SK-N-SH (cell line): Measurements from ENCODE around the gene KEAP1. TPM values are rescaled to one million over a fixed set of nuclear protein-coding genes. Genes with fewer than 3 reads are reported as not detected.
A peak's percentile ranks its signal among the peaks of the same experiment; 100 is the strongest.

Source experiments
- CTCF ChIA-PET: fragments of 300-600, 350-600 bp; formaldehyde crosslinking; extraction: SDS; loops from one replicate; lab custom pipeline; 2021; lab: Yijun Ruan, JAX
- POLR2A ChIA-PET: fragments of 350-600 bp; sonication (Branson Sonifier 250); formaldehyde crosslinking; extraction: SDS; loops from one replicate; lab custom pipeline; 2020; ENCODE audit warnings: antibody characterized with exemption, inconsistent platforms; lab: Yijun Ruan, JAX
- DNase-seq: peaks from one replicate; pipeline ENCODE4 v3.0.0; 2012
- H2AFZ ChIP-seq: fragments of 200-600 bp; sonication (generic); 2 replicates; pipeline ENCODE4 v1.8.1; 2016; ENCODE audit warnings: antibody characterized with exemption, mild to moderate bottlenecking, low read depth
- H3F3A ChIP-seq: fragments of 200-600 bp; sonication (generic); replicated peaks from 2 replicates; pipeline ENCODE3; 2016; ENCODE audit warnings: antibody characterized with exemption, mild to moderate bottlenecking; ENCODE audit not compliant: insufficient read depth
- H3K27ac ChIP-seq, 2 experiments: fragments of 200-500 bp in 1 of 2; fragments of 200-600 bp in 1 of 2; sonication (Bioruptor generic) in 1 of 2; sonication (generic), shearing (Covaris generic) in 1 of 2; 2 replicates each; pipeline versions ENCODE4 v1.5.1 to v1.6.1; 2014 to 2016; ENCODE audit warnings: low read depth in 2 of 2, inconsistent platforms in 1 of 2, low read length in 1 of 2, mild to moderate bottlenecking in 1 of 2, mixed read lengths in 1 of 2
- H3K27me3 ChIP-seq: fragments of 200-600 bp; sonication (generic), shearing (Covaris generic); 2 replicates; pipeline ENCODE4 v1.6.1; 2016; ENCODE audit warnings: mixed run types; ENCODE audit not compliant: insufficient read depth
- H3K36me3 ChIP-seq, 2 experiments: fragments of 200-500 bp in 1 of 2; fragments of 200-600 bp in 1 of 2; sonication (Bioruptor generic) in 1 of 2; sonication (generic) in 1 of 2; replicated peaks in 1 of 2; 2 replicates each; pipeline versions ENCODE3 to v1.5.1; 2014 to 2016; ENCODE audit warnings: low read length in 1 of 2, mild to moderate bottlenecking in 1 of 2; ENCODE audit not compliant: insufficient read depth in 2 of 2, control insufficient read depth in 1 of 2
- H3K4me1 ChIP-seq, 2 experiments: fragments of 200-500 bp in 1 of 2; fragments of 200-600 bp in 1 of 2; sonication (Bioruptor generic) in 1 of 2; sonication (generic), shearing (Covaris generic) in 1 of 2; 2 replicates each; pipeline versions ENCODE4 v1.5.1 to v1.6.1; 2014 to 2016; ENCODE audit warnings: low read depth in 1 of 2, low read length in 1 of 2, mixed run types in 1 of 2; ENCODE audit not compliant: insufficient read depth in 2 of 2, control insufficient read depth in 1 of 2
- H3K4me2 ChIP-seq: fragments of 200-600 bp; sonication (generic), shearing (Covaris generic); 2 replicates; pipeline ENCODE4 v1.6.1; 2017; ENCODE audit warnings: mixed run types
- H3K4me3 ChIP-seq, 2 experiments: fragments of 200-500 bp in 1 of 2; fragments of 200-600 bp in 1 of 2; sonication (Bioruptor generic) in 1 of 2; sonication (generic), shearing (Covaris generic) in 1 of 2; 2 replicates each; pipeline versions ENCODE4 v1.5.1 to v1.8.1; 2014 to 2016; ENCODE audit warnings: low read depth in 2 of 2, inconsistent platforms in 1 of 2, low read length in 1 of 2, mild to moderate bottlenecking in 1 of 2, mixed read lengths in 1 of 2, moderate library complexity in 1 of 2
- H3K79me2 ChIP-seq: fragments of 200-600 bp; sonication (generic); 2 replicates; pipeline ENCODE4 v1.8.1; 2017; ENCODE audit warnings: mild to moderate bottlenecking; ENCODE audit not compliant: insufficient read depth
- H3K9ac ChIP-seq: fragments of 200-600 bp; sonication (generic); 2 replicates; pipeline ENCODE4 v1.6.1; 2017; ENCODE audit warnings: mixed run types
- H3K9me2 ChIP-seq: fragments of 200-600 bp; sonication (generic); 2 replicates; pipeline ENCODE4 v1.6.1; 2017; ENCODE audit warnings: mixed run types
- H3K9me3 ChIP-seq: fragments of 200-600 bp; sonication (generic); 2 replicates; pipeline ENCODE4 v1.6.1; 2017; ENCODE audit warnings: mixed run types, mild to moderate bottlenecking, moderate library complexity
- H4K20me1 ChIP-seq: fragments of 200-600 bp; sonication (generic); 2 replicates; pipeline ENCODE4 v1.6.1; 2017; ENCODE audit warnings: mild to moderate bottlenecking, mixed run types; ENCODE audit not compliant: insufficient read depth
- CHD2 ChIP-seq: fragments of 150-350 bp; IDR thresholded peaks from 2 replicates; pipeline ENCODE4 v1.6.1; 2018; ENCODE audit warnings: low read length; ENCODE audit not compliant: partially characterized antibody
- CTCF ChIP-seq: fragments of 200-600 bp; sonication (generic); IDR thresholded peaks from 2 replicates; pipeline ENCODE4 v1.6.1; 2017; ENCODE audit warnings: antibody characterized with exemption, mild to moderate bottlenecking, moderate library complexity
- EP300 ChIP-seq, 2 experiments: IDR thresholded peaks; 2 replicates each; pipeline versions ENCODE4 v1.4.0 to v1.6.1; 2012; ENCODE audit warnings: borderline replicate concordance in 1 of 2, low read depth in 1 of 2, low read length in 1 of 2
- GABPA ChIP-seq: IDR thresholded peaks from 2 replicates; pipeline ENCODE4 v1.4.0; 2012; ENCODE audit warnings: low read depth, mild to moderate bottlenecking
- GATA2 ChIP-seq: sonication (generic); formaldehyde crosslinking; IDR thresholded peaks from 2 replicates; pipeline ENCODE4 v1.5.0; 2020; ENCODE audit warnings: mild to moderate bottlenecking, missing genetic modification reagents
- IRF3 ChIP-seq: fragments of 150-350 bp; IDR thresholded peaks from 2 replicates; pipeline ENCODE4 v1.6.1; 2016; ENCODE audit warnings: mild to moderate bottlenecking, low read depth, low read length
- MAX ChIP-seq: IDR thresholded peaks from 2 replicates; pipeline ENCODE4 v1.4.0; 2012; ENCODE audit warnings: low read depth
- MXI1 ChIP-seq: IDR thresholded peaks from 2 replicates; pipeline ENCODE4 v1.6.1; 2012; ENCODE audit warnings: mild to moderate bottlenecking, low read depth, low read length, improper control_type of control experiment
- NRF1 ChIP-seq: IDR thresholded peaks from 2 replicates; pipeline ENCODE4 v1.6.1; 2012; ENCODE audit warnings: low read depth, mild to moderate bottlenecking, low read length
- PBX3 ChIP-seq: IDR thresholded peaks from 2 replicates; pipeline ENCODE4; 2012
- RAD21 ChIP-seq: IDR thresholded peaks from 2 replicates; pipeline ENCODE4 v1.6.1; 2012; ENCODE audit warnings: mild to moderate bottlenecking, low read length
- TAF1 ChIP-seq: IDR thresholded peaks from 2 replicates; pipeline ENCODE4 v1.6.1; 2012; ENCODE audit warnings: low read depth, mild to moderate bottlenecking, low read length, moderate library complexity, borderline replicate concordance
- TCF12 ChIP-seq: IDR thresholded peaks from 2 replicates; pipeline ENCODE4 v1.4.0; 2012
- TEAD4 ChIP-seq: IDR thresholded peaks from 2 replicates; pipeline ENCODE4 v1.4.0; 2012; ENCODE audit warnings: mild to moderate bottlenecking, borderline replicate concordance; ENCODE audit not compliant: insufficient read depth
- USF1 ChIP-seq: IDR thresholded peaks from 2 replicates; pipeline ENCODE4 v1.4.0; 2012; ENCODE audit warnings: low read depth, borderline replicate concordance
- USF2 ChIP-seq: fragments of 150-350 bp; IDR thresholded peaks from 2 replicates; pipeline ENCODE4 v1.6.1; 2017; ENCODE audit warnings: antibody characterized with exemption, low read length, low read depth, borderline replicate concordance
- WGBS: methylation state at CpG from one replicate; pipeline ENCODE4 v1.1.6; 2017; ENCODE audit warnings: low lambda C conversion rate; 5-methylcytosine and 5-hydroxymethylcytosine counted together
- polyA plus RNA-seq, 3 experiments: library from polyadenylated mRNA; depleted of rRNA; stranded (reverse); fragments of >200 nt; gene quantifications; 2 replicates each; pipeline ENCODE4 v1.2.3, GENCODE V29; 2012

Gene KEAP1
- polyA plus RNA-seq, 1 of the 3 experiments (the other 2 are of a cell fraction) = 72.9 TPM

- ChIA-PET POLR2A (interaction anchor here (0.6 to 1.4 kb wide), 2 partner anchors 19 to 35 kb away, joined by 3 read pairs; no protein-coding TSS in a partner anchor), CTCF (interaction anchor here (0.9 to 2.0 kb wide), 7 partner anchors 11 to 201 kb away, joined by 3 to 9 read pairs (median 3); partner anchors contain the start of gene DNM2)
- no peaks in the 10 kb centered on the region for H3K36me3 ChIP-seq
- 53% methylated on average over 5 of the region's 10 CpGs for WGBS
- no peaks in the 10 kb centered on the region for H3K9me3 ChIP-seq
- H3F3A ChIP-seq = no peaks in the 10 kb centered on the region
- no peak overlapping the region for H3K27ac ChIP-seq
- peak overlapping the region; percentile 79 for H3K4me2 ChIP-seq
- no peak for TF ChIP-seq CHD2
- no peak for TF ChIP-seq GABPA
- TF ChIP-seq EP300 (IDR thresholded peaks at IDR 0.05; ENCODE audit: borderline replicate concordance in 1 of 2, low read depth in 1 of 2, low read length in 1 of 2) = no peak
- TF ChIP-seq USF1 = no peak
- TF ChIP-seq TCF12 = no peak
- TF ChIP-seq IRF3 = no peak
- TF ChIP-seq GATA2 (CRISPR knock-in tag) = no peak
- TF ChIP-seq NRF1 = no peak
- TF ChIP-seq MXI1 = no peak
- no peak for TF ChIP-seq MAX
- no peak for TF ChIP-seq USF2
- TF ChIP-seq PBX3 = no peak
- TF ChIP-seq TAF1 = no peak
- TF ChIP-seq TEAD4 = no peak
- no peak for TF ChIP-seq CTCF
- no peak for TF ChIP-seq RAD21
- peaks cover 13% of the 10 kb centered on the region; the same call in 1 of the 2 replicates for H3K27me3 ChIP-seq
- H3K4me1 ChIP-seq = no peaks in the 10 kb centered on the region; a peak in 1 of 4 replicates
- peak overlapping the region; percentile 78 for H2AFZ ChIP-seq
- H4K20me1 ChIP-seq = no peaks in the 10 kb centered on the region
- H3K9ac ChIP-seq = no peak overlapping the region
- no peak for DNase-seq
- H3K79me2 ChIP-seq = no peaks in the 10 kb centered on the region
- H3K9me2 ChIP-seq = no peaks in the 10 kb centered on the region
- peak overlapping the region; percentile 38 to 58 for H3K4me3 ChIP-seq
Measured at GRCh38 chr19:10516671-10517286, 13.6 kb upstream of the KEAP1 start.
